OCI-LY7 (cell line): ENCODE results near the gene NLRC3.

Experiments used
- CTCF ChIP-seq: fragments of 200-600 bp; sonication (generic); conservative IDR thresholded peaks from 2 replicates; pipeline ENCODE4 v1.5.1; 2014; ENCODE audit warnings: mild to moderate bottlenecking, antibody characterized with exemption, low read length, moderate library complexity, mixed read lengths
- EZH2phosphoT487 ChIP-seq: fragments of 200-600 bp; sonication (generic); IDR thresholded peaks from 2 replicates; pipeline ENCODE4 v1.6.1; 2018; ENCODE audit warnings: low read depth, borderline replicate concordance, mild to moderate bottlenecking, mixed run types, antibody characterized with exemption, low read length, moderate library complexity, mixed read lengths

GRCh38 chr16:3548445-3548844 is 28.8 kb downstream of the NLRC3 start:
- TF ChIP-seq CTCF (no peak), EZH2phosphoT487 (no peak)
